Measurements from ENCODE around the gene SLC2A14.

- TF ChIP-seq, protein P1, sequence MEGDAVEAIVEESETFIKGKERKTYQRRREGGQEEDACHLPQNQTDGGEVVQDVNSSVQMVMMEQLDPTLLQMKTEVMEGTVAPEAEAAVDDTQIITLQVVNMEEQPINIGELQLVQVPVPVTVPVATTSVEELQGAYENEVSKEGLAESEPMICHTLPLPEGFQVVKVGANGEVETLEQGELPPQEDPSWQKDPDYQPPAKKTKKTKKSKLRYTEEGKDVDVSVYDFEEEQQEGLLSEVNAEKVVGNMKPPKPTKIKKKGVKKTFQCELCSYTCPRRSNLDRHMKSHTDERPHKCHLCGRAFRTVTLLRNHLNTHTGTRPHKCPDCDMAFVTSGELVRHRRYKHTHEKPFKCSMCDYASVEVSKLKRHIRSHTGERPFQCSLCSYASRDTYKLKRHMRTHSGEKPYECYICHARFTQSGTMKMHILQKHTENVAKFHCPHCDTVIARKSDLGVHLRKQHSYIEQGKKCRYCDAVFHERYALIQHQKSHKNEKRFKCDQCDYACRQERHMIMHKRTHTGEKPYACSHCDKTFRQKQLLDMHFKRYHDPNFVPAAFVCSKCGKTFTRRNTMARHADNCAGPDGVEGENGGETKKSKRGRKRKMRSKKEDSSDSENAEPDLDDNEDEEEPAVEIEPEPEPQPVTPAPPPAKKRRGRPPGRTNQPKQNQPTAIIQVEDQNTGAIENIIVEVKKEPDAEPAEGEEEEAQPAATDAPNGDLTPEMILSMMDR (IDR thresholded peaks at IDR 0.05) = no peak
- TF ChIP-seq POLR2A (IDR thresholded peaks at IDR 0.05) (no peak), POLR2AphosphoS5 (IDR thresholded peaks at IDR 0.05; ENCODE audit: insufficient read depth in 1 of 2, low read depth in 1 of 2) (no peak)
Measured at GRCh38 chr12:7835766-7836165, 36.9 kb downstream of the SLC2A14 start.
